SU-DHL-6 (cell line): ENCODE results near the gene MMP24OS.

ENCODE experiments used
- EZH2phosphoT487 ChIP-seq: fragments of 200-600 bp; sonication (generic), shearing (Covaris generic); conservative IDR thresholded peaks from 2 replicates; pipeline ENCODE4 v1.6.1; 2018; ENCODE audit warnings: mild to moderate bottlenecking, antibody characterized with exemption, low read length, moderate library complexity, mixed read lengths
- TF ChIP-seq, protein P1 (sequence below): fragments of 200-600 bp; sonication (generic); IDR thresholded peaks from one replicate; pipeline ENCODE4 v1.5.1; 2017; ENCODE audit warnings: antibody characterized with exemption, mild to moderate bottlenecking, low read length, moderate library complexity; ENCODE audit not compliant: insufficient read depth, poor library complexity, severe bottlenecking

- TF ChIP-seq, protein P1, sequence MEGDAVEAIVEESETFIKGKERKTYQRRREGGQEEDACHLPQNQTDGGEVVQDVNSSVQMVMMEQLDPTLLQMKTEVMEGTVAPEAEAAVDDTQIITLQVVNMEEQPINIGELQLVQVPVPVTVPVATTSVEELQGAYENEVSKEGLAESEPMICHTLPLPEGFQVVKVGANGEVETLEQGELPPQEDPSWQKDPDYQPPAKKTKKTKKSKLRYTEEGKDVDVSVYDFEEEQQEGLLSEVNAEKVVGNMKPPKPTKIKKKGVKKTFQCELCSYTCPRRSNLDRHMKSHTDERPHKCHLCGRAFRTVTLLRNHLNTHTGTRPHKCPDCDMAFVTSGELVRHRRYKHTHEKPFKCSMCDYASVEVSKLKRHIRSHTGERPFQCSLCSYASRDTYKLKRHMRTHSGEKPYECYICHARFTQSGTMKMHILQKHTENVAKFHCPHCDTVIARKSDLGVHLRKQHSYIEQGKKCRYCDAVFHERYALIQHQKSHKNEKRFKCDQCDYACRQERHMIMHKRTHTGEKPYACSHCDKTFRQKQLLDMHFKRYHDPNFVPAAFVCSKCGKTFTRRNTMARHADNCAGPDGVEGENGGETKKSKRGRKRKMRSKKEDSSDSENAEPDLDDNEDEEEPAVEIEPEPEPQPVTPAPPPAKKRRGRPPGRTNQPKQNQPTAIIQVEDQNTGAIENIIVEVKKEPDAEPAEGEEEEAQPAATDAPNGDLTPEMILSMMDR, result no peak
- no peak for TF ChIP-seq EZH2phosphoT487
These were observed 8.4 kb upstream of the MMP24OS start for GRCh38 chr20:35286077-35286898.
